Testis (tissue), 3 donors: ENCODE results near the gene PLA2G2D. TPM values are rescaled to one million over a fixed set of nuclear protein-coding genes. Genes with fewer than 3 reads are reported as not detected.

Experiments
- DNase-seq: peaks from one replicate; pipeline ENCODE4 v3.0.0-alpha.2; 2019
- H3K27ac ChIP-seq, 2 donors: fragments of 200-600 bp; sonication (generic); one replicate each; pipeline ENCODE4 v1.5.1; 2019
- H3K27me3 ChIP-seq: fragments of 200-600 bp; sonication (generic); one replicate; pipeline ENCODE4 v1.5.1; 2019
- H3K36me3 ChIP-seq: fragments of 200-600 bp; sonication (generic); one replicate; pipeline ENCODE4 v1.5.1; 2017; ENCODE audit warnings: low read depth; ENCODE audit errors: missing control alignments
- H3K4me1 ChIP-seq: fragments of 200-600 bp; sonication (generic); one replicate; pipeline ENCODE4 v1.5.1; 2019
- H3K4me3 ChIP-seq, 2 donors: fragments of 200-600 bp; sonication (generic); one replicate each; pipeline ENCODE4 v1.5.1; 2017 to 2019
- H3K9me3 ChIP-seq: fragments of 200-600 bp; sonication (generic); one replicate; pipeline ENCODE4 v1.5.1; 2017
- CTCF ChIP-seq, 3 experiments: fragments of 450-650 bp in 2 of 3; fragments of 200-600 bp in 1 of 3; sonication (generic) in 1 of 3; IDR thresholded peaks; one replicate each; pipeline ENCODE4 v1.5.1; 2016 to 2019; ENCODE audit warnings: antibody characterized with exemption in 3 of 3, mild to moderate bottlenecking in 2 of 3, moderate library complexity in 1 of 3
- POLR2A ChIP-seq: fragments of 450-650 bp; IDR thresholded peaks from one replicate; pipeline ENCODE4 v1.6.1; 2017; ENCODE audit warnings: antibody characterized with exemption, mild to moderate bottlenecking, moderate library complexity
- WGBS, 2 donors: methylation state at CpG; one replicate each; pipeline ENCODE4 v1.1.5; 2018; 5-methylcytosine and 5-hydroxymethylcytosine counted together
- intact Hi-C: fragments of 100-400 bp; cut with DNase I; formaldehyde crosslinking; loops from one replicate; pipeline ENCODE4 v1.15.1; 2023; ENCODE audit warnings: low total_unique reads
- polyA plus RNA-seq: library from polyadenylated mRNA; stranded (reverse); fragments of 350-450 nt; fragmentation: Illumina TruSeq; extraction: RNeasy Lipid Tissue Mini Kit (QIAGEN cat#74804); gene quantifications from one replicate; pipeline ENCODE4 v1.2.3, GENCODE V29; 2014; ENCODE audit warnings: low read depth, low replicate concordance; ENCODE audit not compliant: insufficient read depth
- total RNA-seq, 2 donors: library from RNA; depleted of rRNA; stranded (reverse); fragments of >200 nt; gene quantifications; one replicate each; pipeline ENCODE4 v1.2.3, GENCODE V29; 2016

PLA2G2D gene
- total and polyA plus RNA-seq, 3 donors from 2014 or later, result 0.16 to 3.7 TPM; not detected in 1

GRCh38 chr1:20141001-20141400 lies 21.7 kb upstream of the PLA2G2D start:
- H3K27me3 ChIP-seq, result no peaks in the 10 kb centered on the region
- intact Hi-C loops, result loop anchor here (10.0 kb wide), 1 partner anchor 226 kb away; no protein-coding TSS in a partner anchor

GRCh38 chr1:20139776-20140612 lies 20.7 kb upstream of the PLA2G2D start:
- intact Hi-C loops, result loop anchor here (10.0 kb wide), 1 partner anchor 225 kb away; no protein-coding TSS in a partner anchor
- Histone ChIP-seq H3K9me3 (no peaks in the 10 kb centered on the region), H3K36me3 (no peaks in the 10 kb centered on the region), H3K27me3 (no peaks in the 10 kb centered on the region), H3K4me3 (no peak overlapping the region), H3K4me1 (peaks cover 5% of the 10 kb centered on the region), H3K27ac (no peak overlapping the region)
- no peak for TF ChIP-seq POLR2A
- no peak for DNase-seq
- WGBS, 2 donors, result 83 to 86% methylated on average over 13 of the region's 13 CpGs

More at GRCh38 chr1:20141001-20141400, 21.7 kb upstream of the PLA2G2D start:
- no peaks in the 10 kb centered on the region for H3K9me3 ChIP-seq
- 80 to 84% methylated on average over 9 of the region's 9 CpGs for WGBS, 2 donors
- TF ChIP-seq CTCF (IDR thresholded peaks at IDR 0.05) (no peak), POLR2A (no peak)
- no peak overlapping the region for H3K4me3 ChIP-seq
- DNase-seq, result no peak
- H3K4me1 ChIP-seq, result peaks cover 5% of the 10 kb centered on the region
- no peak overlapping the region for H3K27ac ChIP-seq
- no peaks in the 10 kb centered on the region for H3K36me3 ChIP-seq

- no peak for DNase-seq
- Histone ChIP-seq H3K36me3 (no peaks in the 10 kb centered on the region), H3K4me3 (no peak within 1 kb of the TSS), H3K27me3 (no peaks in the 10 kb centered on the region), H3K27ac (no peak within 1 kb of the TSS), H3K4me1 (peaks cover 5% of the 10 kb centered on the region), H3K9me3 (no peaks in the 10 kb centered on the region)
- TF ChIP-seq CTCF (IDR thresholded peaks at IDR 0.05) (no peak), POLR2A (no peak)
- intact Hi-C loops, result no loop called here
- WGBS, 2 donors, result 94 to 98% methylated on average over 5 to 9 of the region's 9 CpGs
Observed at GRCh38 chr1:20138961-20139550, 19.7 kb upstream of the PLA2G2D start, which contains the start of gene PLA2G2F. Gene PLA2G2F (plus strand): TSS chr1:20139323. CDS start chr1:20139428, 105 bp downstream.

- no peaks in the 10 kb centered on the region for H3K9me3 ChIP-seq
- intact Hi-C loops, result no loop called here
Observed at GRCh38 chr1:20138346-20138745, 19.0 kb upstream of the PLA2G2D start.

More at GRCh38 chr1:20138346-20138745, 19.0 kb upstream of the PLA2G2D start:
- TF ChIP-seq CTCF (IDR thresholded peaks at IDR 0.05) (no peak), POLR2A (no peak)
- Histone ChIP-seq H3K36me3 (no peaks in the 10 kb centered on the region), H3K27ac (no peak overlapping the region), H3K4me1 (no peaks in the 10 kb centered on the region), H3K27me3 (no peaks in the 10 kb centered on the region), H3K4me3 (no peak overlapping the region)
- DNase-seq, result no peak
- WGBS, 2 donors, result 96 to 98% methylated on average over 6 of the region's 6 CpGs
